GM23338 (cell line): ENCODE results near the gene JAG2. TPM values are rescaled to one million over a fixed set of nuclear protein-coding genes. Genes with fewer than 3 reads are reported as not detected.

Experiments
- ATAC-seq: fragments of 200-7000 bp; cut with Tn5 transposase; 3 replicates; pipeline ENCODE4 v1.9.1; 2020
- DNase-seq: peaks from one replicate; pipeline ENCODE4 v3.0.0-alpha.2; 2015; ENCODE audit warnings: low spot score
- H2AFZ ChIP-seq: fragments of 200-600 bp; sonication (generic); 2 replicates; pipeline ENCODE4 v1.8.0; 2016; ENCODE audit warnings: antibody characterized with exemption, mild to moderate bottlenecking, moderate library complexity
- H3F3A ChIP-seq: fragments of 200-600 bp; sonication (generic); replicated peaks from 2 replicates; pipeline ENCODE4 v1.8.0; 2017; ENCODE audit warnings: antibody characterized with exemption, mixed run types, low read depth
- H3K27ac ChIP-seq: fragments of 200-600 bp; sonication (generic); 2 replicates; pipeline ENCODE4 v1.6.1; 2016; ENCODE audit warnings: low read depth
- H3K27me3 ChIP-seq: fragments of 200-600 bp; sonication (generic); 2 replicates; pipeline ENCODE4 v1.8.0; 2016; ENCODE audit warnings: mild to moderate bottlenecking, mixed run types, moderate library complexity; ENCODE audit not compliant: insufficient read depth
- H3K36me3 ChIP-seq: fragments of 200-600 bp; sonication (generic); 2 replicates; pipeline ENCODE4 v1.8.0; 2016; ENCODE audit warnings: mild to moderate bottlenecking; ENCODE audit not compliant: insufficient read depth
- H3K4me1 ChIP-seq: fragments of 200-600 bp; sonication (generic); 2 replicates; pipeline ENCODE4 v1.8.0; 2016; ENCODE audit warnings: mild to moderate bottlenecking, moderate library complexity; ENCODE audit not compliant: insufficient read depth
- H3K4me2 ChIP-seq: fragments of 200-600 bp; sonication (generic); 2 replicates; pipeline ENCODE4 v1.7.1; 2017; ENCODE audit warnings: mixed run types
- H3K4me3 ChIP-seq: fragments of 200-600 bp; sonication (generic); 2 replicates; pipeline ENCODE4 v1.6.1; 2016; ENCODE audit warnings: mixed run types
- H3K79me2 ChIP-seq: fragments of 200-600 bp; sonication (generic); replicated peaks from 2 replicates; pipeline ENCODE4 v1.8.0; 2017; ENCODE audit warnings: mild to moderate bottlenecking; ENCODE audit not compliant: insufficient read depth
- H3K9me2 ChIP-seq: fragments of 200-600 bp; sonication (generic); 2 replicates; pipeline ENCODE4 v1.8.0; 2017; ENCODE audit not compliant: insufficient read depth
- H4K20me1 ChIP-seq: fragments of 200-600 bp; sonication (generic); replicated peaks from 2 replicates; pipeline ENCODE4 v1.8.0; 2017; ENCODE audit warnings: mild to moderate bottlenecking; ENCODE audit not compliant: insufficient read depth
- H3K27ac Mint-ChIP-seq: 2 replicates; pipeline ENCODE4 v1.8.0; 2020; ENCODE audit warnings: inconsistent platforms, mild to moderate bottlenecking, moderate library complexity, mixed read lengths
- H3K27me3 Mint-ChIP-seq: 3 replicates; pipeline ENCODE4 v1.8.0; 2022; ENCODE audit warnings: low read depth, mild to moderate bottlenecking, moderate library complexity, mixed read lengths, inconsistent platforms; ENCODE audit not compliant: insufficient read depth, poor library complexity
- H3K36me3 Mint-ChIP-seq: 3 replicates; pipeline ENCODE4 v1.8.0; 2021; ENCODE audit warnings: low read depth, mild to moderate bottlenecking, inconsistent platforms, moderate library complexity, mixed read lengths
- H3K4me1 Mint-ChIP-seq: 3 replicates; pipeline ENCODE4 v1.8.0; 2020; ENCODE audit warnings: mild to moderate bottlenecking, inconsistent platforms, mixed read lengths
- H3K4me3 Mint-ChIP-seq: 3 replicates; pipeline ENCODE4 v1.8.0; 2021; ENCODE audit warnings: moderate library complexity, mild to moderate bottlenecking, inconsistent platforms, mixed read lengths
- H3K9me3 Mint-ChIP-seq: 3 replicates; pipeline ENCODE4 v1.8.0; 2020; ENCODE audit warnings: moderate library complexity, mild to moderate bottlenecking, inconsistent platforms, mixed read lengths
- CREB1 ChIP-seq: fragments of 250-450 bp; sonication (Bioruptor Pico); IDR thresholded peaks from 2 replicates; pipeline ENCODE4 v1.5.0; 2020; ENCODE audit warnings: low read depth, mild to moderate bottlenecking, moderate library complexity
- EZH2 ChIP-seq: fragments of 200-600 bp; sonication (generic); IDR thresholded peaks from one replicate; pipeline ENCODE4 v1.8.0; 2017; ENCODE audit warnings: antibody characterized with exemption, mild to moderate bottlenecking, low read depth; ENCODE audit not compliant: unreplicated experiment
- NANOG ChIP-seq: IDR thresholded peaks from 2 replicates; pipeline ENCODE4 v1.6.1; 2016; ENCODE audit warnings: antibody characterized with exemption, borderline replicate concordance
- ZNF331 ChIP-seq: fragments of 250-450 bp; sonication (Bioruptor Pico); IDR thresholded peaks from 2 replicates; pipeline ENCODE4 v1.5.0; 2020; ENCODE audit warnings: low read depth, mild to moderate bottlenecking, moderate library complexity
- polyA plus RNA-seq: library from polyadenylated mRNA; unstranded; fragments of >200 nt; fragmentation: Nextera tagmentation; extraction: Ambion mirVana; gene quantifications from 2 replicates; pipeline ENCODE4 v1.2.1, GENCODE V29; 2016
- total RNA-seq: library from RNA; depleted of rRNA; stranded (reverse); fragments of >200 nt; shearing (Covaris generic); gene quantifications from 2 replicates; pipeline ENCODE4 v1.2.3, GENCODE V29; 2014
- TF ChIP-seq, protein P1 (sequence below), 2 experiments: fragments of 200-600 bp in 1 of 2; sonication (generic) in 1 of 2; conservative IDR thresholded peaks; 2 replicates each; pipeline versions ENCODE4 v1.5.1 to v1.6.1; 2016 to 2017; ENCODE audit warnings: antibody characterized with exemption in 2 of 2, low read depth in 2 of 2, mild to moderate bottlenecking in 2 of 2, moderate library complexity in 1 of 2
- TF ChIP-seq, protein P2 (sequence below): IDR thresholded peaks from 2 replicates; pipeline ENCODE4 v1.6.1; 2016; ENCODE audit warnings: antibody characterized with exemption

Gene JAG2
- total and polyA plus RNA-seq, 2 experiments from 2014 or later = 1.9 to 10.3 TPM

DNA sequence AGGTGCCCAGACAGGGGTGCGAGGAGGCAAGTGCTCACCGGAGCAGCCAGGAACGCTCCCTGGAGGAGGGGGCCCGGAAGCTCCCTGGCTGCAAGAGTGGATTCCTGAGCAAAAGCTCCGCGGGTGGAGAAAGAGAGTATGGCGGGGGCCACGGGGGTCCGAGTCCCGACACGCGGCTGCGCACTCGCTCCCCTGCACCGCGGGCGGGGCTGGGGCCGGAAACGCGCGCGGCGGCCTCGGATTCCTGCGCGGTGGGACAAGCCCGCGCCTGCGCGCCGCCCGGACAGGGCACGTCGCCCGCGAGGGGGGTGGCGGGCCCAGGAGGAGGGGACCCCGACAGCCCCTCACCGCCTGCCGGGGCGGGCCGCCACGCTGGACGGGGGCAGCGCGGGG lies 75.5 kb downstream of the JAG2 start:
- H4K20me1 ChIP-seq = no peaks in the 10 kb centered on the region

DNA sequence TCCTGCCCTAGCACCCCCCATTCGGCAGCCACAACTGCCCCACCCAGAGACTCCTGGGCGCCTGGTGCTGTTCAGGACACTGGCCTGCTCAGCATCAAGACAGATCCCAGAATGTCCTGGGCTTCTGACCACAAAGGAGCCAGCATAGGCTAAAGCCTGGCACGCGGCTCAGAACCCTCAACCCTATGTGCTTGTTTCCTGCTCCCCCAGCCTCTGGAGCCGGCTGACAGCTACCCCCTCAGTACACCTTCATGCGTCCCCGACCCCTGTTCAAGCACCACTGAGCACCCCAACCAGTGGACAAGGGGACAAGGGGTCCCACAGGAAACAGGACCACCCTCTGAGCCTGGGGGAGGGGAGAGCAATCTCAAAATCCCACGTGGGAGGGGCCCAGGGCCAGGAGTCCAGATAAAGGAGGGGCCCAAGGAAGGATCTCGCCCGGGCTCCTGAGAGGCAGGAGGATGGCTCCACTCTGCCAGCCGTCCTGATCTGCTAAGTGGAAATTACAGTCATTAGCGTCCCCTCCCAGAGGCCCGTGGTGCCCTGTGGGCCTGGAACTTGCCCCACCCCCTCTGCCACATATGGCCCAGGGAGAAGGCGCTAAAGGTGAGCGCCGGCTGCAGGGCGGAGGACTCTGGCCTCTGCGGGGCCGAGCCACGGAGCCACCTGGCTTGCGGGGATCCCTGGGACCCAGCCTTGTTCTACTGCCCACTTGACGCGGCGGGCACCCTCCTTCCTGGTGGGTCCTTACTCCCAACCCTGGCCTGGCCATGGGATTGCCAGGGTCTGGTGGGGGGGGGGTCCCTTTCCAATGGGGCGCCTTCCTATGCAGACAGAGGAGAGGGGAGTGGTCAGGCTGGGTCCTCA lies 76.2 kb downstream of the JAG2 start:
- H3F3A ChIP-seq = 0 out of 2 replicates have a peak, but pooled peaks cover 5% of the 10 kb centered on the region
- no peaks in the 10 kb centered on the region for H4K20me1 ChIP-seq
- no peaks in the 10 kb centered on the region; the same call in 1 of the 2 replicates for H3K4me1 ChIP-seq
- Mint-ChIP-seq H3K27me3 (peaks cover 34% of the 10 kb centered on the region), H3K27ac (no peak overlapping the region), H3K4me1 (peaks cover 2% of the 10 kb centered on the region; the same call in 1 of the 3 replicates), H3K36me3 (no peaks in the 10 kb centered on the region), H3K9me3 (no peaks in the 10 kb centered on the region; the same call in 2 of the 3 replicates), H3K4me3 (peak overlapping the region; percentile 76)
- H3K4me2 ChIP-seq = peak overlapping the region; percentile 75
- no peaks in the 10 kb centered on the region for H3K36me3 ChIP-seq
- H3K27me3 ChIP-seq = peaks cover 49% of the 10 kb centered on the region
- peak overlapping the region; percentile 71 for H3K4me3 ChIP-seq
- no peak for TF ChIP-seq NANOG
- TF ChIP-seq, protein P1, sequence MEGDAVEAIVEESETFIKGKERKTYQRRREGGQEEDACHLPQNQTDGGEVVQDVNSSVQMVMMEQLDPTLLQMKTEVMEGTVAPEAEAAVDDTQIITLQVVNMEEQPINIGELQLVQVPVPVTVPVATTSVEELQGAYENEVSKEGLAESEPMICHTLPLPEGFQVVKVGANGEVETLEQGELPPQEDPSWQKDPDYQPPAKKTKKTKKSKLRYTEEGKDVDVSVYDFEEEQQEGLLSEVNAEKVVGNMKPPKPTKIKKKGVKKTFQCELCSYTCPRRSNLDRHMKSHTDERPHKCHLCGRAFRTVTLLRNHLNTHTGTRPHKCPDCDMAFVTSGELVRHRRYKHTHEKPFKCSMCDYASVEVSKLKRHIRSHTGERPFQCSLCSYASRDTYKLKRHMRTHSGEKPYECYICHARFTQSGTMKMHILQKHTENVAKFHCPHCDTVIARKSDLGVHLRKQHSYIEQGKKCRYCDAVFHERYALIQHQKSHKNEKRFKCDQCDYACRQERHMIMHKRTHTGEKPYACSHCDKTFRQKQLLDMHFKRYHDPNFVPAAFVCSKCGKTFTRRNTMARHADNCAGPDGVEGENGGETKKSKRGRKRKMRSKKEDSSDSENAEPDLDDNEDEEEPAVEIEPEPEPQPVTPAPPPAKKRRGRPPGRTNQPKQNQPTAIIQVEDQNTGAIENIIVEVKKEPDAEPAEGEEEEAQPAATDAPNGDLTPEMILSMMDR (conservative IDR thresholded peaks at IDR 0.05; ENCODE audit: low read depth in 2 of 2) = no peak
- H2AFZ ChIP-seq = peak overlapping the region; percentile 84
- DNase-seq = peak; percentile 41
- no peaks in the 10 kb centered on the region for H3K9me2 ChIP-seq
- no peak overlapping the region for H3K27ac ChIP-seq
- ATAC-seq = peak; percentile 1
- no peaks in the 10 kb centered on the region for H3K79me2 ChIP-seq

More for the DNA sequence above, 75.5 kb downstream of the JAG2 start:
- Histone ChIP-seq H3K27me3 (peaks cover 43% of the 10 kb centered on the region), H2AFZ (peak overlapping the region; percentile 84), H3K27ac (no peak overlapping the region), H3F3A (0 out of 2 replicates have a peak, but pooled peaks cover 5% of the 10 kb centered on the region), H3K4me2 (peak overlapping the region; percentile 75), H3K4me3 (peak overlapping the region; percentile 71), H3K36me3 (no peaks in the 10 kb centered on the region), H3K4me1 (no peaks in the 10 kb centered on the region; the same call in 1 of the 2 replicates), H3K79me2 (no peaks in the 10 kb centered on the region), H3K9me2 (no peaks in the 10 kb centered on the region)
- H3K4me1 Mint-ChIP-seq = peaks cover 2% of the 10 kb centered on the region; the same call in 1 of the 3 replicates
- peaks cover 31% of the 10 kb centered on the region for H3K27me3 Mint-ChIP-seq
- DNase-seq (no peak), ATAC-seq (no peak)
- no peaks in the 10 kb centered on the region; the same call in 2 of the 3 replicates for H3K36me3 Mint-ChIP-seq
- TF ChIP-seq CREB1 (CRISPR knock-in tag) (no peak), EZH2 (peak; percentile 31)
- no peak overlapping the region for H3K27ac Mint-ChIP-seq
- peak overlapping the region; percentile 76 for H3K4me3 Mint-ChIP-seq
- no peaks in the 10 kb centered on the region; the same call in 1 of the 3 replicates for H3K9me3 Mint-ChIP-seq

DNA sequence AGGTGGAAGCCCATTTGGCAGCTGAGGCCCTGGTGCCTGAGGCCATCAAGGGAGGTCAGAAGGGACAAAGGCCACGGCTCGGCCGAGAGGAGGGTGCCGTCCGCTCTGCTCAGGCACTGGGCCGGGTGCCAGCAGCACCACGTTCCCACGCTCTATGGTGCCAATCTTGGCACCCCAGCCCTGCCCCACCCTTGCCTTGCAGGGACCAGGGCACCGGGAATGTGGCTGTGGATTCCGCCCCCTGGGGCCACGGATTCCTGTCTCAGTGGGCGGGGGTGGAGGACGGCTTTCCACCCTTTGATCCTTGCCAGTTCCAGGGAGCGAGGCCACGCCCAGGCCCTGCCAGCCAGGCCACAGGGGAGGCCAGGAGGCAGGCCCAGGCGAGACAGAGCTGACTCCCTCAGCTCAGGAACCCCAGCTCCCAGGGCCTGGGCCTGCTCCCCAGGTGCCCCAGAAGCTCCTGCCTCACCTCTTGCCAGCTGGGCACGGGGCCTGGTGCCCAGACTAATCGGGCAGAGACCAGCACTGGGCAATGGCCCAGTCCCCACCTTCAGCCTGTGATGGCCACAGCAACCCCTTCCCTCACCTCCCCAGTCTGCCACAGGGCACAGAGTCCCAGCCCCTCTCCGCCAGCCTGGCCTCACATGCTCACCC lies 76.9 kb downstream of the JAG2 start:
- H3K27ac ChIP-seq = no peak overlapping the region

More for the DNA sequence above, 76.9 kb downstream of the JAG2 start:
- DNase-seq (no peak), ATAC-seq (no peak)
- H3F3A ChIP-seq = 0 out of 2 replicates have a peak, but pooled peaks cover 5% of the 10 kb centered on the region
- H4K20me1 ChIP-seq = no peaks in the 10 kb centered on the region
- no peaks in the 10 kb centered on the region for H3K79me2 ChIP-seq
- Mint-ChIP-seq H3K9me3 (no peaks in the 10 kb centered on the region; the same call in 2 of the 3 replicates), H3K4me1 (peaks cover 2% of the 10 kb centered on the region; the same call in 1 of the 3 replicates), H3K27ac (no peak overlapping the region), H3K27me3 (peaks cover 38% of the 10 kb centered on the region), H3K36me3 (no peaks in the 10 kb centered on the region), H3K4me3 (peak overlapping the region; percentile 76; the same call in 1 of the 3 replicates)
- peaks cover 55% of the 10 kb centered on the region for H3K27me3 ChIP-seq
- no peaks in the 10 kb centered on the region for H3K36me3 ChIP-seq
- TF ChIP-seq, protein P2, sequence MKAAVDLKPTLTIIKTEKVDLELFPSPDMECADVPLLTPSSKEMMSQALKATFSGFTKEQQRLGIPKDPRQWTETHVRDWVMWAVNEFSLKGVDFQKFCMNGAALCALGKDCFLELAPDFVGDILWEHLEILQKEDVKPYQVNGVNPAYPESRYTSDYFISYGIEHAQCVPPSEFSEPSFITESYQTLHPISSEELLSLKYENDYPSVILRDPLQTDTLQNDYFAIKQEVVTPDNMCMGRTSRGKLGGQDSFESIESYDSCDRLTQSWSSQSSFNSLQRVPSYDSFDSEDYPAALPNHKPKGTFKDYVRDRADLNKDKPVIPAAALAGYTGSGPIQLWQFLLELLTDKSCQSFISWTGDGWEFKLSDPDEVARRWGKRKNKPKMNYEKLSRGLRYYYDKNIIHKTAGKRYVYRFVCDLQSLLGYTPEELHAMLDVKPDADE = no peak
- TF ChIP-seq ZNF331 (CRISPR knock-in tag) = no peak
- H3K4me1 ChIP-seq = no peaks in the 10 kb centered on the region; the same call in 1 of the 2 replicates
- H3K4me2 ChIP-seq = no peak overlapping the region
- H3K4me3 ChIP-seq = no peak overlapping the region
- no peaks in the 10 kb centered on the region for H3K9me2 ChIP-seq
- H2AFZ ChIP-seq = no peak overlapping the region
